RPMI8226 (cell line): ENCODE results near the gene KLF7.
"Not testable (repeated sequence)": the region's sequence is repeated elsewhere in the genome, so short reads cannot be mapped to it uniquely, and the experiment has no call there.

ENCODE experiments used
- DNase-seq: peaks from one replicate; pipeline ENCODE4 v3.0.0-alpha.2; 2015

The KLF7 gene

GRCh38 chr2:207049122-207049521, 116.6 kb downstream of the KLF7 start:
- DNase-seq = no peak

- no peak for DNase-seq
These were observed 117.3 kb downstream of the KLF7 start for GRCh38 chr2:207048416-207048815.

GRCh38 chr2:207046724-207047123, 119.0 kb downstream of the KLF7 start:
- peak; percentile 32 for DNase-seq

GRCh38 chr2:207045531-207045930, 120.2 kb downstream of the KLF7 start:
- DNase-seq = no peak

- no peak for DNase-seq
These were observed 121.1 kb downstream of the KLF7 start for GRCh38 chr2:207044379-207045362.

- DNase-seq = no peak
These were observed 122.9 kb downstream of the KLF7 start for GRCh38 chr2:207042841-207043240.

- no peak for DNase-seq
These were observed 123.8 kb downstream of the KLF7 start for GRCh38 chr2:207041786-207042554.

GRCh38 chr2:207041279-207041678, 124.5 kb downstream of the KLF7 start:
- DNase-seq = no peak

- DNase-seq = no peak
These were observed 125.1 kb downstream of the KLF7 start for GRCh38 chr2:207040696-207041095.

- no peak for DNase-seq
These were observed 126.5 kb downstream of the KLF7 start for GRCh38 chr2:207039225-207039624.

- DNase-seq = no peak
These were observed 127.4 kb downstream of the KLF7 start for GRCh38 chr2:207038299-207038698.

- no peak for DNase-seq
These were observed 127.9 kb downstream of the KLF7 start for GRCh38 chr2:207037896-207038295.

- DNase-seq = not testable (repeated sequence)
These were observed 128.7 kb downstream of the KLF7 start for GRCh38 chr2:207037023-207037422.

- DNase-seq = no peak
These were observed 129.9 kb downstream of the KLF7 start for GRCh38 chr2:207035875-207036274.

- DNase-seq = no peak
These were observed 133.3 kb downstream of the KLF7 start for GRCh38 chr2:207032490-207032889.
